Uterus (tissue), 2 donors: Measurements from ENCODE around the gene CBFA2T2.

ENCODE experiments used
- POLR2A ChIP-seq, 2 donors: fragments of 450-650 bp; IDR thresholded peaks; one replicate each; pipeline ENCODE4 v1.6.1; 2016; ENCODE audit warnings: antibody characterized with exemption in 2 of 2, mild to moderate bottlenecking in 1 of 2, moderate library complexity in 1 of 2
- TF ChIP-seq, protein P1 (sequence below), 4 experiments: fragments of 200-600 bp in 2 of 4; fragments of 450-650 bp in 2 of 4; sonication (generic) in 2 of 4; IDR thresholded peaks; one replicate each; pipeline ENCODE4 v1.5.1; 2016 to 2019; ENCODE audit warnings: antibody characterized with exemption in 4 of 4, mild to moderate bottlenecking in 2 of 4, moderate library complexity in 1 of 4

DNA sequence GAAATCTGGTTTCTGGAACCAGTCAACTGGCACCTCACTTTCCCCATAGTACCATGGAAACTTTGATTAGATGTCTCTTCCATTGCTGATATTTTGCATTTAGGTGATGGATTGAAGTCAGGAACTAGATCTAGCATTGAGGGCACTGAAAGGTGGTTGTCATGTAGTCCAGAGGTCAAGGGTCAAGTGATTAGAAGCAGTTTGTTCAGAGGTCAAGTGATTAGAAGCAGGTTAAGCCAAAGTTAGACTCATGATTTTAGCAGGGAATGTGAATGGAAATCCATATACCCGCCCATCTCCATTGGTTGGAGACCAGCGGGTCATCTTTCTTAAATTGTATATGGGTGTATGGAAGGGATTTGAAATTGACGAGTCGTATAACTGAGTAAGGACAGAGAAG lies 51.2 kb downstream of the CBFA2T2 start:
- TF ChIP-seq POLR2A (IDR thresholded peaks at IDR 0.05) = no peak
- TF ChIP-seq, protein P1, sequence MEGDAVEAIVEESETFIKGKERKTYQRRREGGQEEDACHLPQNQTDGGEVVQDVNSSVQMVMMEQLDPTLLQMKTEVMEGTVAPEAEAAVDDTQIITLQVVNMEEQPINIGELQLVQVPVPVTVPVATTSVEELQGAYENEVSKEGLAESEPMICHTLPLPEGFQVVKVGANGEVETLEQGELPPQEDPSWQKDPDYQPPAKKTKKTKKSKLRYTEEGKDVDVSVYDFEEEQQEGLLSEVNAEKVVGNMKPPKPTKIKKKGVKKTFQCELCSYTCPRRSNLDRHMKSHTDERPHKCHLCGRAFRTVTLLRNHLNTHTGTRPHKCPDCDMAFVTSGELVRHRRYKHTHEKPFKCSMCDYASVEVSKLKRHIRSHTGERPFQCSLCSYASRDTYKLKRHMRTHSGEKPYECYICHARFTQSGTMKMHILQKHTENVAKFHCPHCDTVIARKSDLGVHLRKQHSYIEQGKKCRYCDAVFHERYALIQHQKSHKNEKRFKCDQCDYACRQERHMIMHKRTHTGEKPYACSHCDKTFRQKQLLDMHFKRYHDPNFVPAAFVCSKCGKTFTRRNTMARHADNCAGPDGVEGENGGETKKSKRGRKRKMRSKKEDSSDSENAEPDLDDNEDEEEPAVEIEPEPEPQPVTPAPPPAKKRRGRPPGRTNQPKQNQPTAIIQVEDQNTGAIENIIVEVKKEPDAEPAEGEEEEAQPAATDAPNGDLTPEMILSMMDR (IDR thresholded peaks at IDR 0.05) = no peak
